DMS 273 (cell line): ENCODE results near the gene ANKRD11.
A peak's percentile ranks its signal among the peaks of the same experiment; 100 is the strongest.

ENCODE experiments used
- DNase-seq: peaks from one replicate; lab custom pipeline; 2025; ENCODE audit not compliant: unreplicated experiment; lab: John Stamatoyannopoulos, UW

The ANKRD11 gene

GRCh38 chr16:89507214-89507833, 17.0 kb upstream of the ANKRD11 start:
- no peak for DNase-seq

- DNase-seq: no peak
Observed at GRCh38 chr16:89506791-89507191, 16.4 kb upstream of the ANKRD11 start.

GRCh38 chr16:89506113-89506504, 15.7 kb upstream of the ANKRD11 start:
- no peak for DNase-seq

GRCh38 chr16:89505204-89506112, 15.1 kb upstream of the ANKRD11 start:
- DNase-seq: peak; percentile 51

GRCh38 chr16:89504091-89504490, 13.7 kb upstream of the ANKRD11 start:
- no peak for DNase-seq

GRCh38 chr16:89502081-89502843, 11.9 kb upstream of the ANKRD11 start:
- DNase-seq: no peak

- no peak for DNase-seq
Observed at GRCh38 chr16:89499767-89500166, 9.4 kb upstream of the ANKRD11 start.

- no peak for DNase-seq
Observed at GRCh38 chr16:89498839-89499238, 8.5 kb upstream of the ANKRD11 start.

GRCh38 chr16:89495121-89495520, 4.8 kb upstream of the ANKRD11 start:
- no peak for DNase-seq

GRCh38 chr16:89493776-89494175, 3.4 kb upstream of the ANKRD11 start:
- DNase-seq: peak; percentile 57

- no peak for DNase-seq
Observed at GRCh38 chr16:89491974-89492687, 1.8 kb upstream of the ANKRD11 start.

GRCh38 chr16:89491238-89491869, 993 bp upstream of the ANKRD11 start:
- peak; percentile 46 for DNase-seq

GRCh38 chr16:89489898-89490438, 393 bp downstream of the ANKRD11 start:
- DNase-seq: no peak

GRCh38 chr16:89489040-89489897, 1.1 kb downstream of the ANKRD11 start:
- DNase-seq: peak; percentile 94

- DNase-seq: no peak
Observed at GRCh38 chr16:89485701-89486246, 4.6 kb downstream of the ANKRD11 start.

GRCh38 chr16:89484923-89485679, 5.3 kb downstream of the ANKRD11 start:
- DNase-seq: peak; percentile 45

GRCh38 chr16:89484041-89484501, 6.3 kb downstream of the ANKRD11 start:
- no peak for DNase-seq

- DNase-seq: no peak
Observed at GRCh38 chr16:89482817-89483205, 7.5 kb downstream of the ANKRD11 start.
